HUES64 (cell line): ENCODE measurements around the gene THRA.

Source experiments
- H3K27ac ChIP-seq: 2 replicates; pipeline ENCODE4 v1.7.0; 2013; ENCODE audit warnings: low read depth, low read length, inconsistent platforms
- H3K27me3 ChIP-seq: 2 replicates; pipeline ENCODE4 v1.6.1; 2013; ENCODE audit warnings: mild to moderate bottlenecking, low read length; ENCODE audit not compliant: insufficient read depth
- H3K36me3 ChIP-seq: 2 replicates; pipeline ENCODE4 v1.6.1; 2013; ENCODE audit warnings: mild to moderate bottlenecking, low read length; ENCODE audit not compliant: insufficient read depth
- H3K4me1 ChIP-seq: 2 replicates; pipeline ENCODE4 v1.6.1; 2013; ENCODE audit warnings: mild to moderate bottlenecking, low read length, moderate library complexity; ENCODE audit not compliant: insufficient read depth
- H3K4me3 ChIP-seq: 2 replicates; pipeline ENCODE4 v1.5.1; 2013; ENCODE audit warnings: mild to moderate bottlenecking, low read length, moderate library complexity
- H3K9ac ChIP-seq: 2 replicates; pipeline ENCODE4 v1.6.1; 2013; ENCODE audit warnings: mild to moderate bottlenecking, low read depth, low read length
- H3K9me3 ChIP-seq: 2 replicates; pipeline ENCODE4 v1.6.1; 2013; ENCODE audit warnings: low read depth, low read length; ENCODE audit not compliant: insufficient read depth
- WGBS: fragments of 150-250, 120-280 bp; methylation state at CpG from one replicate; pipeline ENCODE4 v1.1.7; 2013; ENCODE audit warnings: missing lambda C conversion rate; 5-methylcytosine and 5-hydroxymethylcytosine counted together

The THRA gene

DNA sequence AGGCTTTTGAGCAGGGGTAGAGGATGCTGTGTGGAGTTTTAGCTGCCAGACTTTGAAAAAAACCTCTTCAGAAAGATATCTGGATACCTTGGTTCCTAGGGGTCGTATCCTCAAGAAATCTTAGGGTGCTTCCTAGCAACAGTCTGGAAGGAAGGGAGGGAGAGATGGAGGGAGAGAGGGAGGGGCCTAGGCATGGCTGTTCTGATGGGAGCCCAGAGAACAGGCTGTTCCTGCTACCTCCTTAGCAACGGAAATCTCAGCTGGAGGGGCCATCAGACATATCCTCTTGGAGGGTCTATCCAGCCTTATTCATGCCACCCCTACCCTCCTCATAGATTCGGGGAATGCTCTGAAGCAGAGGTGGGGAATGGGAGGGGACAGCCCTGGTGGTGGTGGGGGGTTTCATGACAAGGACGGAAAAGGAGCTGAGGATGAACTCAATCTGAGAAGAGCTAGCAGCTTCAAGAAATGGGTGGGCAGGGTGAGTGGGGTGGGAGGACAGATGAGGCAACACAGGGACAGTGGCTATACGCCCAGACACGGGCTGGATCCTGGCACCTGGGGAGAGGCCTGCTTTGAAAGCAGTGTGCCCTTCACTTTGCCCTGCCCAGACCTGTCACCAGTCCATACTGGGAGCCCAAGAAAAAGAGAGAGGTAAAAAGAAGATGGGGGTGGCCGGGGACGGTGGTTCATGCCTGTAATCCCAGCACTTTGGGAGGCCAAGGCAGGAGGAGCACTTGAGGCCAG, 2.9 kb upstream of the THRA start:
- Histone ChIP-seq H3K9me3 (no peaks in the 10 kb centered on the region), H3K4me3 (no peak overlapping the region), H3K36me3 (no peaks in the 10 kb centered on the region), H3K27ac (no peak overlapping the region), H3K27me3 (peaks cover 20% of the 10 kb centered on the region), H3K9ac (no peak overlapping the region), H3K4me1 (peaks cover 26% of the 10 kb centered on the region)
- WGBS: 81% methylated on average over 8 of the region's 8 CpGs

DNA sequence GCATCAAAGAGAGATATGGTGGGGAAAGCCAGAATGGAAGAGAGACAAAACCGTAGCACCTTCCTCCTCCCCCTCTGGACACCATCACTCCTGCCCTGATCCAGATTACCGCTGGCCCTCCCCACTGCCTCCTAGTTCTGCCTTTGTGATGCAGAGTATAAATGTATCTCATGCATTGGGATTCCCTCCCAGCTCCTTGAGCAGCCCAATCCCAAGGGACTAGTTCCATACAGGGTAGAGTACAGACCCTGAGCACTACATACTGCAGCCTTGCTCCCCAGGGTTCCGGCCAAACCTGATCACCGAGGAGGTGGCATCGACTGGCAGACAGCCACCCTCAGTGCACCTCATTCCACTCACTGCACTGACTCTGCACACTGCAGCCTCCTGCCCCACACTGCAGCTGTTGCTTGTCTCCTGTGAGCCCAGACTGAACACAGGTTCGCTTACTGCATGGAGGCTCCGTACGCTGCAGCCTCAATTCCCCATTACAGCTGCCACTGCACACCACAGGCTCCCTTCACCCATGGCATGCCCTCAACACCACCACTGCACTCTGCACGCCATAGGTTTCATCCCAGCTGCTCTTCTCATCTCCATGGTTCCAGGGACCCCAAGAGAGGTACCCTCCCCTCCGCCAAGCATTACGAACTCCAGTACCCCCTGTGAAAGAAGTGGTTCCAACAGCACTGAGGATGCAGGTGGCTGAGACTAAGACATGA, 1.7 kb upstream of the THRA start:
- Histone ChIP-seq H3K27me3 (peaks cover 20% of the 10 kb centered on the region), H3K9ac (no peak overlapping the region), H3K9me3 (no peaks in the 10 kb centered on the region), H3K4me3 (no peak overlapping the region), H3K27ac (no peak overlapping the region), H3K4me1 (peaks cover 34% of the 10 kb centered on the region), H3K36me3 (no peaks in the 10 kb centered on the region)
- 84% methylated on average over 9 of the region's 11 CpGs for WGBS

DNA sequence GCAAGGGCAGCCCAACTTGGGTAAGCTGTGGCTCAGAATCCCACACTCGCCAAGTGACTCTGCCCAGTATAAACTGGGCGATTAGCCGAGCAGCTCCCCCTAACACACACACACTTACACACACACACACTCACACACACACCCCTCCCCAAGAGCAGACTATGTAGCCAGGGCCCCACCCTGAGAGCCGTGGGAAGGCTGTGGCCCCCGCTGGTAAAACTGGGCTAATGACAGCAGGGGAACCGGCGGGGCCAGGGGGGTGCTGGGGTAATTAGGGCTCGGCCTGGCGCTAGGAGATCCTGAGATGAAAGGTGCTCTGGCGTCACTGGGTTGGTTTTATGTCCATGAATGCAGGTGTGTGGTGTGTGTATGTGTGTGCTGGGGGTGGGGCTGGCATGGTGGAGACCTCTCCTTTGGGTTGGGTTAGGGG, 1.1 kb upstream of the THRA start:
- Histone ChIP-seq H3K9me3 (no peaks in the 10 kb centered on the region), H3K4me3 (no peak overlapping the region; the same call in 1 of the 2 replicates), H3K27me3 (peaks cover 20% of the 10 kb centered on the region), H3K9ac (no peak overlapping the region), H3K27ac (no peak overlapping the region), H3K4me1 (peaks cover 34% of the 10 kb centered on the region), H3K36me3 (no peaks in the 10 kb centered on the region)
- WGBS: 78% methylated on average over 10 of the region's 10 CpGs

DNA sequence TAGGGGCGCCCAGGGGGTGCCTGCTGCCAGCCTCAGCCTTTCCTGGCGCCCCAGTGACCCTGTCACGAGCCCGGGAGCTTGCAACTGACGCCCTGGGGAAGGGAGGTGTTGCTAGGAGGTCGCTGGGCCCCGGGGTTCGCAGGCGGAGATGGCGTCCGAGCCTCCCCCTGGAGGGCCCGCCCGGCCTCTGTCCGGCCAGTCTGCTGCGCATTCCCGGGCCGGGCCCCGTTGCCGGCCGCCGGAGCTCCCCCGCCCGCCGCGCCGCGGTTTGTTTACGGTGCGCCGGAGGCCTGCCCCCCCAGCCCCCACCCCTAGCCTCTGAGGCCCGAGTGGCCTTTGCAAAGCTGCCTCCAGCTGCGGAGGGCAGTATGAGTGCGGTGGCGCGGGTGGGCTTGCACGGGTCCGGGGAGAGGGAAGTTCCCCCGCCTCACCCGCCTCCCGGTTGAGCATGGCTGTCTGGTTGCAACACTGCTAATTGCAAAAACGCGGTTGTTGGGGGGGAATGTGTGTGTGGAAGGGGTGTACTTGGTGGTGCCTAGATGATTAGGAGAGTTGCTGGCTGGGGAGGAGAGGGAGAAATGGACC, 514 bp downstream of the THRA start:
- peak overlapping the region; percentile 76 for H3K9ac ChIP-seq
- H3K27me3 ChIP-seq: peaks cover 20% of the 10 kb centered on the region
- WGBS: under 1% methylated on average over 42 of the region's 42 CpGs
- peak overlapping the region; percentile 74 for H3K27ac ChIP-seq
- peak overlapping the region; percentile 85 for H3K4me3 ChIP-seq
- no peaks in the 10 kb centered on the region for H3K9me3 ChIP-seq
- H3K36me3 ChIP-seq: no peaks in the 10 kb centered on the region
- peaks cover 35% of the 10 kb centered on the region for H3K4me1 ChIP-seq

DNA sequence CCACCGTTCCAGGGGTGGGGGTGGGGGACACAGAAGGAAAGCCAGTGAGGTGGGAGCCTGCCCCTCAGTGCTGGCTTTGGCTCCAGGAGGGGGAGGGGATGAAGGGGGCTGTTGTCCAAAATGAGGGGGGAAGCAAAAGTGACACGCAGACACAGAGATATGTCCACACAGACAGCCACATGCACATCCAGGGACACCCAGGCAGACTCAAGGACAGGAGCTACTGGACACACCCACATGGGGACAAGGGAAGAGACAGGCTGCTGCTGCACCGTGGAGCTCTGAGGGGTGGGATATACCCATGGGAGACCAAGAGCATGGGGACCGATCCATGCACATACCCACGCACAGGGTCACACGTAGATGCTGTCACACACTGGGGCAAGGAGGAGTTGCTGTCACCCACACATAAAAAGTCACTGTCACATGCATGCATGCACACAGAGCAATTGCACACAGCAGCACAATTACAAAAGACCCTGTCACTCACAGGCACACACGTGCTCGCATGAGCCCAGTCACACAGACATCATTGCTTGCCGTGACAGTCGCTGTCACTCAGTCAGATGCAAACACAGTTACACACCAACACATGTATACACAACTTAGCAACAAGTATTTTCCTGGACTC, 1.3 kb downstream of the THRA start:
- Histone ChIP-seq H3K4me3 (peak overlapping the region; percentile 85), H3K27me3 (peaks cover 20% of the 10 kb centered on the region), H3K9ac (no peak overlapping the region), H3K9me3 (no peaks in the 10 kb centered on the region), H3K4me1 (peaks cover 41% of the 10 kb centered on the region), H3K27ac (no peak overlapping the region), H3K36me3 (no peaks in the 10 kb centered on the region)
- 54% methylated on average over 10 of the region's 10 CpGs for WGBS

DNA sequence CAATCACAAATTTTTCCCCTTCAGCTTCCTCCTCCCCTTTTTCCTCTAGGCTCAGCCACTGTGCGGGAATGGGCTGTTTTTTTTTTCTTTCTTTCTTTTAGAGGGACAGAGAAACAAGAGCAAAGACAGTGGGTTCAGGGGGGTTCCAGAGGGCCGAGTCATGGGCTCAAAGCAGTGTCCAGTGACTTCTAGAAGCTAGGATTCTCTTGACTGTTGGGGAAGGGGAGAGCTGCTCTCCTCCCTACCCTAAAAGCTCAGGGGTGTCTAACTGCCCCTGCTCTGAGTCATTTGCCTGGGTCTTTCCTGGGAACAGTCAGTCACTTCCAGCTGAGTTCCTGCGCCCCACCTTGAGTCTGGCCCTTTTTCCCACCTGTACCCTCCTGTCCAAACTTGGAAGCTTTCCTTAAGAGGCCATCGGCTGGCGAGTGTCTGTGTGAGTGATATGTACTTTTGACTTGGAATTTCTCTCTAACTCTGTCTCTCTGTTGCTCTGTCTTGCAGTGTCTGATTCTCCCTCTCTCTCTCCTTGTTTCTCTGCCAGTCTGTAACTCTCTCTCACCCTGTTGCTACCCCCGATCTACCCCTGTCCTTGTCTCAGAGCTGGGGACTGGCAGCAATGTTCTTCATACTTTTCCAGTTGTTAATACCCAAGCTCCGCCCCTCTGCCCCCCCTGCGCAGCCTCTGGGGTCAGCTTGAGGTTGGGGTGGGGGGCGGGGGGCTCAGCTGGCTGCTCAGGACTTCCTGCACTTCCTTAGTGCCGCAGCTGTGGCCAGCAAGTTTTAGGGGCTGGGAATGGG, 2.4 kb downstream of the THRA start:
- Histone ChIP-seq H3K4me3 (peak overlapping the region; percentile 24), H3K27me3 (peaks cover 20% of the 10 kb centered on the region), H3K27ac (no peak overlapping the region), H3K4me1 (peaks cover 51% of the 10 kb centered on the region), H3K9me3 (no peaks in the 10 kb centered on the region), H3K9ac (no peak overlapping the region), H3K36me3 (no peaks in the 10 kb centered on the region)
- 33% methylated on average over 8 of the region's 10 CpGs for WGBS

DNA sequence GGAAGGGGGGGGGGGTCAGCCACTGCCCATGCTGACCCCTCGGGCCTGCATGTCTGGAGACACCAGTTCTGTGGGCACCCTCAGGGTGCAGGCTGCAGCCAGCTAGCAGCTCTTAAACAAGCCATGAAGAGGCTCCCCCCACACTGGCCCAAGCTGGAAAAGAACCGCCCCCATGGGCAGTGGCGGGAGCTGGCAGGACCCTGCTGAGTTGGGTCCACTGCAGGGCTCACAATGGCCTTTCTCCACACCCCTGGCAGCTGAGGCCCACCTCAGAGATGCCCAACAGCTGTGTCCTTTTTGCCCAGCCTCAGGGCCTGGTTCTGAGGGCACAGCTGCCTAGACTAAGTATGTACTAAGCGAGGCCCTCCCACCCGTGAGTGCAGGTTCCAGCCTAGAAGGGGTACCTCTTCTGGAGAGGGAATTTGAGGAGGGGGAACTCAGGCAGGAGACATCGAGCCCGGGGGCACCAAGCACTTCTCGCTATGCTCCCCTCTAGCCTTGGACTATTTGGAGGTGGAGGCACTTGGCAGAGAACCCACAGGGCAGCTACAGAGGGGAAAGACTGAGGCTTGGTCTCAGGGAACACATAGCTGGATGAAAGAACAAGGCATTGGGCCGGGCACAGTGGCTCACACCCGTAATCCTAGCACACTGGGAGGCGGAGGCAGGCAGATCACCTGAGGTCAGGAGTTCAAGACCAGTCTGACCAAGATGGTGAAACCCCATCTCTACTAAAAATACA, 3.2 kb downstream of the THRA start:
- Histone ChIP-seq H3K36me3 (no peaks in the 10 kb centered on the region), H3K27ac (no peak overlapping the region), H3K27me3 (peaks cover 20% of the 10 kb centered on the region), H3K4me3 (no peak overlapping the region), H3K4me1 (peaks cover 58% of the 10 kb centered on the region), H3K9ac (no peak overlapping the region), H3K9me3 (no peaks in the 10 kb centered on the region)
- WGBS: 67% methylated on average over 11 of the region's 11 CpGs

DNA sequence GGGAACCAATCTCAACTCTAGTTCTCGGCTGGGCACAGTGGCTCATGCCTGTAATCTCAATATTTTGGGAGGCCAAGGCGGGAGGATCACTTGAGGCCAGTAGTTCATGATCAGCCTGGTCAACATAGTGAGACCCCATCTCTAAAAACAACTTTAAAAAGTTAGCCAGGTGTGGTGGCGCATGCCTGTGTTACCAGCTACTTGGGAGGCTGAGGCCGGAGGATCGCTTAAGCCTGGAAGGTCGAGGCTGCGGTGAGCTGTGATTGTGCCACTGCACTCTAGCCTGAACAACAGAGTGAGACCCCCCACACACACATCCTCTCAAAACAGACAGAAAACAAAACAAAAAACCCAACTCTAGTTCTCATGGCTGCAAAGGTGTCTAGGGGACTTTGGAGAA, 4.9 kb downstream of the THRA start:
- H3K4me1 ChIP-seq: peaks cover 59% of the 10 kb centered on the region

DNA sequence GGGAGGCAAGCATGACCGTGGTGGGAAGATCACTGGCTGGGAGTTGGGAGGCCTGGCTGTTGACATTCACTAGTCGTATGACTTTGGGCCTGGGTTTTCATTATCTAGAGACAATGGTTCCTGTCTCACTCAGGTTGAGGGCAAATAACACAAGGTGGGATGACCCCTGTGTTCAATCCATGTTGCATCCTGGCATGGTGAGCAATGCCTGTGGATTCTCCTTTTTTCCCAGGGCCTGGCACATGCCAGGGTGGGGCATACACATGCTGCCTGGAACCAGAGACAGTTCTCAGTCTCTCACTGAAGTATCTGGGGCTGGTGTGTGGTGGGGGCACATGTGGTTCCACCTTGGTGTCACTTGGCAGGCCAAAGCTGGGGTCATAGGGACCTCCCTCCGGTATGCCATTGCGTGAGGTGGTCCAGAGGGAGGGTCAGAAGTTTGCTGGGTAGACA, 5.4 kb downstream of the THRA start:
- H3K27ac ChIP-seq: no peak overlapping the region
- H3K27me3 ChIP-seq: peaks cover 13% of the 10 kb centered on the region
- H3K36me3 ChIP-seq: no peaks in the 10 kb centered on the region
- H3K9me3 ChIP-seq: no peaks in the 10 kb centered on the region
- no peak overlapping the region for H3K9ac ChIP-seq
- WGBS: 84% methylated on average over 4 of the region's 4 CpGs
- H3K4me1 ChIP-seq: peaks cover 59% of the 10 kb centered on the region
- H3K4me3 ChIP-seq: no peak overlapping the region

More for the DNA sequence above, 4.9 kb downstream of the THRA start:
- no peak overlapping the region for H3K9ac ChIP-seq
- H3K4me3 ChIP-seq: no peak overlapping the region
- no peaks in the 10 kb centered on the region for H3K36me3 ChIP-seq
- H3K27me3 ChIP-seq: peaks cover 13% of the 10 kb centered on the region
- H3K27ac ChIP-seq: no peak overlapping the region
- no peaks in the 10 kb centered on the region for H3K9me3 ChIP-seq
- WGBS: 98% methylated on average over 7 of the region's 7 CpGs

DNA sequence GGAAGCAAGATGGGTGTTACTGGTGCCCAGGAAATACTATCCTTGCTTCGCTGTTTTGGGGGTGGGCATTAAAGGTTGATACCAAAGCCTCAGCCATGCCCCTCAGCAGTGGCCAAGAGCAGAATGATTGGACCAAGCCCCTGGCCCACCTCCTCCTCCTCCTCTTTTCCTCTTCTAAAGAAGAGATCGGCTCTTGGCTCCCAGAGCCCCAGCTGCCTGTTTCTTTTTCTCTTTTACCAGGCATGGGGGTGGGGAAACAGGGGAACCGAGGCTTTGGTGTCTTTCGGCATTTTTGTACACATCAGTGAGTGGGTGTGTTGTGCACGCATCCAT, 5.8 kb downstream of the THRA start:
- Histone ChIP-seq H3K4me1 (peaks cover 58% of the 10 kb centered on the region), H3K9me3 (no peaks in the 10 kb centered on the region), H3K36me3 (no peaks in the 10 kb centered on the region), H3K9ac (no peak overlapping the region), H3K27ac (no peak overlapping the region), H3K27me3 (peaks cover 11% of the 10 kb centered on the region), H3K4me3 (peak overlapping the region; percentile 44)
- 35% methylated on average over 5 of the region's 5 CpGs for WGBS
